Glomerular endothelial cell (primary cell): ENCODE data around the gene SORBS1. TPM values are rescaled to one million over a fixed set of nuclear protein-coding genes. Genes with fewer than 3 reads are reported as not detected.

Source experiments
- DNase-seq: peaks from one replicate; pipeline ENCODE4 v3.0.0-alpha.2; 2011; ENCODE audit warnings: low read depth, low spot score; ENCODE audit errors: extremely low read depth
- total RNA-seq: library from RNA; depleted of rRNA; stranded (reverse); fragments of >200 nt; gene quantifications from 2 replicates; pipeline ENCODE4 v1.2.3, GENCODE V29; 2015

The SORBS1 gene
- total RNA-seq, 1 donor from 2014 or later: 4.2 TPM

DNA sequence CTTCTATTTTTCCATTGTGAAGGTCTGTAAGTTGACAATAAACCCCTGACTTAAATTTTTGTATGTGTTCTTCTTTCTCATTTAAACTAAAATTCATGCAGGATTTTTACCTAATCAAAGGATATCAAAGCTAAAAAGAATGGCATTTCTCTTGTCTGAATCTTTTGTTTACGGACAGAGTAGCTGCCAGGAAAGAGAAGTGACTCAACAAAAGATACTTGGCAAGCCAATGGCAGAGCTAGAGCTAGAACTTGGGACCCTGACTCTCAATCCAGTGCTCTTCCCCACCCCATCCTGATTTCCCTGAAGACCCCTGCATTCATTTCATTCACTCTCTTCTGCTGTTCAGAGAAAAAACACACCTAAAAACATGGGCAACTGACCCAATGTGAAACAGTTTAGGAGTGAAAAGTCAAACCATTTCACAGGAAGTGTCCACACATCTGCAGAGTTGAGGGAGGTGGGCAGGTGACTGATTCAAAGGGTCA lies 230.2 kb downstream of the SORBS1 start:
- no peak for DNase-seq

DNA sequence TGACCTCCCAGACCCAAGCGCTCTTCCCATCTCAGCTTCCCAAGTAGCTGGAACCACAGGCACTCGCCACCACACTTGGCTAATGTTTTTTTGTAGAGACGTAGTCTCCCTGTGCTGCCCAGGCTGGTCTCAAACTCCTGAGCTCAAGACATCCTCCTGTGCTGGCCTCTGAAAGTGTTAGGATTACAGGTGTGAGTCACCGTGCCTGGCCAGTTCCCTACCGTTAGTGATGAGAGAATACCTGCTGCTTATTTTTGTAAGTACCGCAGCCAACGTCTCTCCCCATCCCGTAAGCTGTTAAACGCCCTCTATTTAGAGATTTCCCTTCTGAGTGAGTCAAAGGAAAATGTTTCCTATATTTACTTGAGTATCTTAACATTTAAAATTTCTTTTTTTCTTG lies 231.9 kb downstream of the SORBS1 start:
- no peak for DNase-seq

DNA sequence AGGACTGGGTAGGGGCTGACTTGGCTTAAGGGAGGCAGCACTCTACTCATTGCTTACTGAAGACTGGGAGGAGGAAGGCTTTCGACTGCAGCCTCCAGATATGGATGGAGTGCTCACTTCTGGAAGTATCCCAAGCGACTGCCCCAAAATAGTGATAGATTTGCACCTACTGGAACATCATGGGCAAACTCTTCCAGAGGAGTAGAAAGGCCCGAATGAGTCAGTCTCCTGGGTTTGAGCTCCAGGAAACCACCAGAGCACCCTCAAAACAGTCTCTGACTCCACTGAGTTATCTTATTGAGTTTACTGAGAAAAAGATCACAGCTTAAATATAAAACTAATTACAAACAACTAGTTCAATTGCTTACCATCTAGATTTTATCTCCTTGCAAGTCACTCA lies 233.2 kb downstream of the SORBS1 start:
- no peak for DNase-seq

DNA sequence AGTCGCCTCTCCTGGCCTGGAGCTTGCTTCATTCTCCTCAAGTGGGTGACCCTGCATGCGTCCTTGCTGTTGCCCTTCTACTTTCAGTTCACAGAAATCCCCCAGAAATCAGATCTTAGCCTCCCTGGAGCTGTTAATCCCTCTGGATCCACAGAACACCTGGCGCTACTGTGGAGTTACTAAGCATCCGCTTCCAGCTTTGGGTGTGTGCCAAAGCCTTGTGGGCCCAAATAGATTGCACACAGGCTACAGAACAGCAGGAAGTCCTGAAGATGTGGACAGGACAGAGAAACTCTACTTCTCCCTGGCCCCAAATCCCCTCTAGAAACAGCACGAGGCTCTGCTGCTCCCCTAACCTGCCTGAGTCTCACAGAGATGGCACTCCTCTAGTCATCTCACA lies 233.8 kb downstream of the SORBS1 start:
- DNase-seq: no peak

DNA sequence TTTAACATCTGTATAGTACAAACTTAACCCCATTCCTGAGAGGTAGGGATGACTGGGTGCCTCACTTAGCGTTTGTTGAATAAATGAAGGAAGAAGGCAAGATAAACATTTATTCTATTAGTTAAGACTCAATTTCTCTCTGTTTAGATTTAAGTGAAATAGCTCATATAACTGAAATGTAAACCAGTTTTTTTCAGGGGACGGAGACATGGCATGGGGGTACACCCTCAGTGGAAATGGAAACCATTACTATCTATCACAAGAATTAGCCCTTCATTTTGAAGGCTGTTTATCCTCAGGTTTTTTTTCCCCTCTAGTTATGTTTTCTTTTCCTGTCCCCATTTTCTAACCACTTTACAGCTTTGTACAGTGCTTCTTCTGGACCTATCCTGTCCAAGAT lies 234.8 kb downstream of the SORBS1 start:
- no peak for DNase-seq

DNA sequence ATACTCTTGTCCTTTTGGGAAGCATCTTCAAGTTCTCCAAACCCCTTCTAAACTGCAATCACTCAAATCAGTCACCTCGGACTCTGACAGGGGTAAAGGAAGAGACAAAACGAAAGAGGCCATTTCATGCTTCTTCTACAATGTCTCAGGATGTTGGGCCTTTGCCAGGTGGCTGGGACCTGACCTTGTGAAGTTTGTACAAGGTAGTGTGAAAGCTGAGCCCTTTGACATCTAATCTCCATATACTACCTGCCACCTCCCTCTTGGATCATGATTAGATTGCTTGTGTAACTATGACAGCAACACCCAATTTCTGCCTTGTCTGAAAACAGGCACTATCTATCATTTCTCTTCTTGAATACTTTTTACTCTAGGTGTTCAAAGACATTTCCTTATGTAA lies 235.3 kb downstream of the SORBS1 start:
- no peak for DNase-seq

DNA sequence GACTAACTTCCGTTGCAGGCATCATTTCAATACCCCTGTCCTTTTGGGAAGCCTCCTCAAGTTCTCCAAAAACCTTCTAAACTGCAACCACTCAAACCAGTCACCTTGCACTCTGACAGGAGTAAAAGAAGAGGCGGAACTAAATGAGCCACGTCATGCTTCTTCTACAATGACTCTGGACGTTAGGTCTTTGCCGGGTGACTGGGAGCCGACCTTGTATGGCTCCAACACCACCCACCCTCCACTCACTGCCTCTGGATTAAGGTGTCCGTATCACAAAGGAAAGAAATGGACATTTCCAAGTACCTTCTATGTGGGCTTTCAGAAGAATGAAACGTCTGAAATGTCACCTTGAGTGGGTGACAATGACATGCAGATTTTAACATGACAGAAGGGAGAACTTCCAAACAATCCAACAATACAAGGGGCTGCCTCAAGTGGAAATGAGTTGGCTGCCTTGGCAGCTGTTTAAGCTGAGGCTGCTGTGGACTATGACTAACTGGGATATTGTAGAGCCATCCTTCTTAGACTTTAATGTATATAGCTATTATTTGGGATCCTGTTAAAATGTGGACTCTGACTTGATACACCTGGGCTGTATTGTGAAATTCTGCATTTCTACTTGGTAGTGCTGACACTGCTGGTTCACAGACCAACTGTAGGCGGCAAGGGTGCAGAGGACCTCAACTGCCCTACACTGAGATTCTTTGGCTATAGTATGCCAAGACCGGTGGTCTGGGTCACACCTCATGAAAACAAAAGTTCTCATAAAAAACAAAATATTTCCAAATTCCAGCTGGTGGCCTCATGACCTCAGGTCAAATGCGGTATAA lies 236.5 kb downstream of the SORBS1 start:
- DNase-seq: no peak

DNA sequence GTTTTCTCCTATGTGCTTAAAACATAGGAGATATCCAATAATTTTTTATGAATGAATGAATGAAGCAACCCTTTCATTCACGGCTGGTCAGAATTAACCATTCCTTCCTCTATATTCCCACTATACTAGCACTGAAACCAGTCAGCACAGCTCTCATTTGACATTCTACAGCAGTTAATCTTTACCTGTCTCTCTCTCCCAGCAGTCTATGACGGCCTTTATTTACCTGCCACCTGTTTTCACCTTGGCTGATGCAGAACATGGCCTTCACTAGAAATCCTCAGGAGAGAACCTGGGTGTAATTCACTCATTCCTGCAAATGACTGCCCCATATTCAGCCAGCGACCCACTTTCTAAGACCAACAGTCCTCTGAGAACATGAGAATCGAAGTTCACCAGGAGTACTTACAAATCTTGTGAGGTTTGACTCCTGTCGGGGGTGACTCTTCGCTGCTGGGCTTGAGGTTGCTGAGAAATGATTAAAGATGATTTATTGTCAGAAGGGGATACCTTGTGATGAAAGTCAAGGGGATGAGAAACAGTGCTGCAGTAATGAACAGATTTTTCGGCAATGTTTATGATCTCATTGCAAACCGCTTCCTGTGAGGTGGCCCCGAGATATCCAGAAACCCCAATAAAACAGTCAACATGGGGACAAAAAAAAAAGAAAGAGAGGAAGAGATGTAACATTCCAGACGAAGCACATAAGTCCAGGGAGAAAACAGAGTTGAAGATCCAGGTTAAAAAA lies 239.4 kb downstream of the SORBS1 start:
- no peak for DNase-seq

DNA sequence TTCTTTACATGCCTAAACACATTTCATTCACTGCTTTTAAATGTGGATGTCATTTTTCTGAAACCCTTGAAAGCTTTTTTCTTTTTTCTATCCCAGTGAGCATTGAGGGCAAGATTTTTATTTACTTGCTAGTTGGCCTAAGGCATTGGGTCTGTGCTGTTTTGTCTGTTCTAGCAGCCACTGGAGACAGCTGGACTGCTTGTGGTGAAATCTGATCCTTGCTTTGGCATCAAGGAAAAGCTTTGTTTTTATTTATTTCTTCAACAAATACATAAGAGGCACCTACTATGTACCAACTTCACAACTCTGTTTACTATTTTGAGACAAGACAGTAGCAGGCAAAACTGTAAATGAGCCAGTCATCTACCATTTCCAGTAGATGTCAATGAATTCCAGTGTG lies 241.9 kb downstream of the SORBS1 start:
- no peak for DNase-seq

DNA sequence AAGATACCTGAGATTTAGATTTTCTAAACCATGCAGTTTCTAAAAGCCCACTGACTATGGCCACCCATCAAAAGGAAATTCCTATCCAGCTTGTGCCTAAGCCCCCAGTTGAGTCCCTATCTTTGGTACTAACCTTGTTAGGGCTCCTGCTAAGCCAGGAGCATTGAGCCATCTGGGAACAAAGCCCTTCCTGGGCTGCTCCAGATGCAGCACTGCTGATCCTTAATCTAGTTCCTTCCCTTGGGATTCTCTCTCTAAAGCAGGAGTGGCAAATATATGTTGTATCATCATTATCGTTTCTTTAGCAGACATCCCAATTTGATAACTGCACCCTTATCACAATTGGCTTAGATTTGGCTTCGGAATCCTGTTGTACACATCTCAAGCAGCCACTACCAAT lies 245.7 kb downstream of the SORBS1 start:
- DNase-seq: no peak

DNA sequence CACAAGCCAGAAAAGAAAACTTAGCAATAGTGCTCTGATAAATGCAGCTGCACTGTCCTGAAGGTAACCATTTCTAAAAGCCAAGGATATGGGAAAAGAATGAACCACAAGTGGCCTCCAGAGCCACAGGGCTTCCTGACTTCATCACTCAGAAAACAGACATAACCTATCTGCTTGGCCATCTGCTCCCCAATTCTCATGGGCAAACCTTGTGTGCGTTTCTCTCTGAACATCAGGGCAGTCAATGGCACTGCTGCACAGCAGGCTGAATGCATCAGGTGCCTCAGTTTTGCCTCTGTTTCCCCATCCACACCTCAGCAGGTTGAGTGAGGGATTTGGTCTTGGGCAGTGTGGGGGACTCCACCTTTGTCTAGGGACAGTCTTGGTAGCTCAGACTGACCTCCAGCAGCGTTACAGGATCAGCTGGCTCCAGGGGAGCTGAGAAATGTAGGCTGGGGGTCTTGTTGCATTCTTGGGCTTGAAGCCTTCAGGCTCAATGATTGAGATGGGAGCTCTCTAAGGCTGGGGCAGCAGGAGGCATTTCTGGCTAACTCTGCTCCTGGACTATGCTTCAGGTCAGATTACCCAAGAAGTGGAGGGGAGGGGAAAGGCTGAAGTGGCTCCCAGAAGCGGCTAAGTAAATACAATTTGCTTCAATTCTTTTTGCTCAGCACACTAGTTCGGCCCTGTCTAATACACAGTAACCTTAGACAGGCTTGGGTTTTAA lies 246.8 kb downstream of the SORBS1 start:
- no peak for DNase-seq

DNA sequence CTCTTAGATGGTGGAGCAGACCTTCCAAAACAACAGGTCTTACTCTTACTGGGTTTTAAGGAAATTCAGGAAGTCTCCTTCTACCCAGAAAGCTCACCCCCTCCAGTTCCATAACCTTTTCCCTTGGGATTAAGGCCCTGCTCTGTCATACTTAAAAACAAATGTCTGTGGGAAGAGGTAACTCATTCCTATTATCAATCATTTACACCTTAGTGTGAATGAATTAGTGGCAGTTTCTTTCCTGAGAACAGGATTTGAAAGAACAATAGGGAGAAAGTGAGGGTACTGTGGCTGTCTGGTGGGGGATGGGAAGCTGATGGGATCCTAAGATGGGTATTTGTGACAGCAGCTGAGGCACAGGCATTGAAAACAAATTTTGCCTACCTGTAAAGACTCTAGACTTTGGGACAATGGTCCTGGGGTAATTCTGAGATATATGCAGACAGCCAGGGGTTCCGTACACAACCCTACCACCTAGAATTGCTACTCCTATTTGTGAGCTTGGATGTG lies 248.1 kb downstream of the SORBS1 start:
- no peak for DNase-seq

DNA sequence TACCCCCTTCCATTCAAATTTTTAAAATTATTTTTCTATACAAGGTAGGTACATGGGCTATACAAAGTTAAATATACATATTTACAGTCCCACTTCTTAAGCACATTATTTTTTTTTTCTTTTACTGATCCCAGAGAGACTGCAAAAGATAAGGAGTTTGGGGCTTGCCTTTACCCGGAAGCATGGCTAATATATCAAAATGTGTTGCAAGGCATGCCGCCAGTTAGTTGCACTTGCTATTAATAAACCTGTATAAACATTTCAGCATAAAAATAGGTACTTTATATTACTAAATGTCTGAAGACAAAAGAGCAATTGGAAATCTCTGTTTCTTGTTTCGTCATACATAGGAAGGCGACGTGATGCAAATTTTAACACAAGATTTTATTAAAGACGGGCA lies 248.9 kb downstream of the SORBS1 start:
- DNase-seq: no peak

DNA sequence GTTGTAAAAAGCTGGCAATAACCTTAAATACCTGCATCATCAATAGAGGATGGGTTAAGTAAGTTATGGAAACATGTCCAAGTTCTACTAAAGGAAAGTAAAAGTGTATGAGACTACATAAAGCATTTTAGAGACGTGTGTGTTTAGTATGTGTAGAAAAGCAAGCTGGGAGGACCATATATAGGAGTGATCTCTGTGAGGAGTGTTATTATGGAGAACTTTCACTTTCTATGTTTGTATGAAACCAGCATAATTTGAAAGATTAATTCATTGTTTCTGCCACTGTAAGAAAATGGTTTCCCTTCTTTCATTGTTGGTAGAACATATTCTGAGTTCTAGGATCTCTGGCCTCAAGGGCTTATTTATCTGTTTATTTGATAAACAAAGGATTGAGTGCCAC lies 251.2 kb downstream of the SORBS1 start:
- DNase-seq: no peak

DNA sequence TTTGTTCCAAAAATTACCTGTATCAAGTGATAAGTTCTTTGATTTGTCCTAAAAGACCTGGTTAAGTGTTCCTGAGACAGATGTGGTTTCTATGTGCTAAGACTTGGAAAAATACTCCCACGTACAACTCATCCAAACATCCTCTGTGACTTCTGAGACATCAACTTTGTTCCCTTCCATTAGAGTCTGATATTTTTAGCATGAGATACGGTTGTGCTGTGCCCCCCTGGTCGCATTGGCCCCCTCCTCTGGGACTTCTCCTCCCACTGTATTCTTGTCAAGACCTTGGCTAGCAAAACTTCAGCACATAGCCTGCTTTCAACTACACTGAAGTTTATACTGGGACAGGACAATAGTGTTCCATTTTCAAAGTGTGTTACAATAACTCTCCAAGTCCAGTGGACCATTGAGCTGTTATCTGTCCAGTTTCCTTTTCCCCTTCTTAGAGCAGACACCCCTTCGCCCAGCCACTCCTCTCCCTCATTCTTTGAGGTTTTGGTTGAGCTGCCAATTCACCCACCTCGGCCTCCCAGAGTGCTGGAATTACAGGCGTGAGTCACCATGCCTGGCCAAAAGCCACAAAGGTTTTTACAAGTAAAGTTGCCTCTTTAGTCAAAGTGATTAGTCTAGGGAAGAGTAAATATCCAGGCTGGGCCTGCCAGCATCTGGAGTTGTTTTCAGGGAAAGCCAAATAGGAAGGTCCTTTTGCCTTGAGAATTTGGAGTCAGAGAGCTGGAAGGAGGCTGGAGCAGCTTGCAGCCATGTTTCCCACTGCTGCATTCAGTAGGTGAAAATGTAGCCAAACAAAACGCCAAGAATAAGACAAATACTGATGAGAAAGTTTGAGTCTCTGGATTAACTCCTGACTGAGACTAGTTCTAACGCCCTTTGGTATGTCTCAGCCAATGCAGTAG lies 252.5 kb downstream of the SORBS1 start:
- peak; percentile 70 for DNase-seq

DNA sequence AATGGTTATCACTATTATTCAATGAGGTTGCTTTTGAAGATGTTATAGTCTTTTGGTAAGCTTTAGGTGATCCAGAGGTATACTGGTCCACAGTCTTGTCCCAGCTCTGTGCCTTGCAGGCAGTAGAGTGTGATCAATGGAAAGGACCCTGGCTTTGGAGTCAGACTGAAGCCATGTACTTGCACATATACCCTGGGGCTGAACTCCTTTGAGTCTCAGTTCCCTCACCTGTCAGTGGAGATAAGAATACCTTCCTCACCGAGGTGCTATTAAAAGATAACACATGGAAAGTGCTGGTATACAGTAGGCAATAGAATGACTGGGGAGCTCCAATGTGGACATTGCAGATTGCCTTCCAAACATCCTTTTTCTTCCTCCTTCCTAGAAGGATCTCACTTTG lies 254.3 kb downstream of the SORBS1 start:
- no peak for DNase-seq

DNA sequence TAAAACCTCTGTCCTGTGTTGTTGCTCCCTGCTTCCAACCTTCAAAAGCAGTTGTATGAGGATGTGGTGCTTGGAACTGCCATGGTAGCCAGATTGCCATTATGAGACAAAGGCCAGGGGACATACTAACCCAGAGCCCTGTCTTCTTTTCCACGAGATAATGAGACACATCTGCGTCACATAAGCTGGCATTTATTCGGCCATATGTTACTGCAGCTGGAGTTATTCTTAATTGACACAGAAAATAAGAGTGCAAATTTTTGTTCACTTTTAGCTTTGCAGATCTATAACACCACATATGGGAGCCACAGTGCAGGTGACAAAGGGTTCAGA lies 254.9 kb downstream of the SORBS1 start:
- DNase-seq: no peak

DNA sequence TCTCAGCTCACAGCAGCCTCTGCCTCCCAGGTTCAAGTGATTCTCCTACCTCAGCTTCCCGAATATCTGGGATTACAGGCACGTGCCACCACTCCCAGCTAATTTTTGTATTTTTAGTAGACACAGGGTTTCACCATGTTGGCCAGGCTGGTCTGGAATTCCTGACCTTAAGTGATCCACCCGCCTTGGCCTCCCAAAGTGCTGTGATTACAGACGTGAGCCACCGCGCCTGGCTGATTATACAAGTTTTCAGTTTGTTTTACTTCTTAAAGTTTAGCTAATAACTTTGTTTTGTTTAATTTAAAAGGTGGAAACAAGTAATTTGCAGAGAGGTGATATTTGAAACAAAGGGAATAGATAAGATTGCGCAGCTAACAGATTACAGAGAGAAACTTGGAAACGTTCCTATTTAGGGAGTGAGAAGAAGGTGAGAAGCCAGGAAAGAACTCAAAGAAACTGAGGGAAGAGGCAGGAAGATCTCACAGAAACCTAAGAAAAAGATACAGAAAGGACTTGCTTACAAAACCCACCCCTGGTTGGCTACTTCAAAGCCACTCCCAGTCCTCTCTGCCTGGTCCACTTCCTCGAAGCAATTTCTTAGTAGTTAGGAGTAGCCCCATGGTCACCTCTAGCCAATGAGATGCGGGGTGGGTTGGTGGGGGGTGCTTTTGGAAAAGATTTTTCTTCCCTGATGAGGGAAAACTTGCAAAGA lies 255.4 kb downstream of the SORBS1 start:
- DNase-seq: no peak

DNA sequence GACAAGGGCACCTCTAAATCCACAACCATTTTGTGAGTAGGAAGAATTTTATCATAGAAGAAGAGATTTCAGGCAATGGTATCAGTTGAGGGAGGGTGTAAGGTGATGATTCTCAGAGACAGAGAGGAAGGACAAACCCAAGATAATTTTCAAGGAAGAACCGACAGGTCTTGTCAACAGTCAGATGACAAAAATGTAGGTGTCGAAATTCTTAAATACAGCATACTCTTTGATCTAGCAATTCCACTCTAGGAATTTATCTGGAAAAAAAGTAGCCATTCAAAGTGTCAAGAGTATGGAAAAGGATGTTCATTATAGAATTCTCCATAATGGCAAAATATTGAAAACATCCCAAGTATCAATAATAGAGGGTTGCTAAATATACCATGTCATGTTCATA lies 256.2 kb downstream of the SORBS1 start:
- no peak for DNase-seq

DNA sequence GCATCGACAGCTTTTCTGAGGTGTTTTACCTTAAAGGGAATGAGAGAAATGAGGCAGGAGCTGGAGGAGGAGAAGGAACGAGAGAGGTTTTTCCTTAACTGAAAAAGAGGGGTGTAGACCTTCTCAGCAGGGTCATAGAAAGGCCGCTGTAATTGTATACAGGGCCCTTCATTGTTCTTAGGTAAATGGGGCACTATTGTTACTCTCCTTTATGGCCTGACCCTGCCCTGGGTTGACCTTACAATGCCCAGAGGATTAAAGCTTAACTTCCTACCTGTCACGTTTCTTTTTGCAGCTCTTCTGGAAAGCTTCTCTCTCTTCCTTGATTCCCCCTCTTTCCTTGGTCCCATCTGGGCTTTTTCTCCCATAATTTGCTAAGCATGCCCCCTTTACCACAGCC lies 256.7 kb downstream of the SORBS1 start:
- no peak for DNase-seq
